ENCODE data around the gene HDAC4. TPM values are rescaled to one million over a fixed set of nuclear protein-coding genes. Genes with fewer than 3 reads are reported as not detected.
A peak's percentile ranks its signal among the peaks of the same experiment; 100 is the strongest.

The HDAC4 gene
- total and polyA plus RNA-seq, 2 of the 4 experiments (the other 2 are of a cell fraction) = 4.1 to 7.2 TPM

DNA sequence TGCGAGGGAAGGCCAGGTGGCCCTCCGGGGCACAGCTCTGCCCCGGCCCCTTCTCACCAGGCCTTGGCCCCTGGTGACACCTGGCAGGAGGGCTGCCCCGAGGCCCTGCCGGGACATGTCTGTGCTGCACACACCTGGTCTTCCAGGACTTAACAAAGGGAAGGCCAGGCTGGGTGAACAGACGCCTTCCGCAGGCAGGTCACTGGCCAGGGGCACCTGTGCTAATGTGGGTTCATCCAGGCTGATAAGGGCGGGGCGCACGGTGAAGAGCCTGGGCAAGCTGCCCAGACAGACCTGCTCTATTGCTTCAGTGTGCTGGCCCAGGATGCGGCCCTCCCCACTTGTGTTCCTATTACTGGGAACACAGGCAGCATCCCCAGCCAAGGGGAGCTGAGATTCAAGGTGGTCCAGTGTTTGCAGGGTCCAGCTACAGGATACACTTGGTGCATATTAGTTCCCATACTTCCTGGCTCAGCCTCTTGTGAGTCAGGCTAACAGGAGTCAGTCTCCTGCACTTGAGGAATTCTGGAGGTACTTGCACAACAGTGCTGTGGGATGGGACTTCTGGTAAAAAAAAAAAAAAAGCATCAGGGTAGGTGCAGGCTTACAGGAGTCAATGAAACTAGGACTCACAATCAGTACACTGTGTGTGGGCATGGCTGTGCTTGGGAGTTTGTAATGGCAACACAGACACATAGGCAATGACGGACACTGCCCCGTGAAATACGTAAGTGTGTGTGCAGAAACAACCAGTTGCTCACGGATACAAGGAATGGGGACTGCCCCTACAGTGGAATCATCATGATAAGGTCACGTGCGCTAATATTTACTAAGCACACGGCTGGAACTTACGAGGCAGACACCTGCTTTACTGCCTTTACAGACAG, 291.5 kb downstream of the HDAC4 start:
- Histone ChIP-seq H4K8ac (ENCODE audit: low read depth in 2 of 2, low read length in 2 of 2) (no peak overlapping the region), H3K56ac (ENCODE audit: extremely low read depth, insufficient read depth, low read length) (no peak overlapping the region), H2BK120ac (ENCODE audit: low read depth, low read length) (no peak overlapping the region), H3K9me1 (ENCODE audit: insufficient read depth, low read length) (no peaks in the 10 kb centered on the region), H2AK9ac (replicated peaks; ENCODE audit: low read depth, low read length, poor library complexity) (no peak overlapping the region), H2AK5ac (ENCODE audit: low read depth, low read length) (no peak overlapping the region), H3K9me3 (ENCODE audit: control insufficient read depth, insufficient read depth, low read length) (no peaks in the 10 kb centered on the region), H4K20me1 (ENCODE audit: insufficient read depth, low read length) (no peaks in the 10 kb centered on the region), H3K79me1 (ENCODE audit: low read depth in 1 of 2, low read length in 2 of 2) (no peaks in the 10 kb centered on the region), H2BK5ac (ENCODE audit: low read depth, low read length, poor library complexity, severe bottlenecking) (no peak overlapping the region), H3K27ac (ENCODE audit: insufficient read depth, low read length) (no peak overlapping the region), H4K91ac (ENCODE audit: insufficient read depth, low read depth, low read length) (no peak overlapping the region), H4K5ac (ENCODE audit: low read depth, low read length) (no peak overlapping the region), H3K14ac (replicated peaks; ENCODE audit: low read depth, low read length) (no peak overlapping the region), H3K4ac (ENCODE audit: low read depth, low read length) (no peak overlapping the region), H3K4me2 (ENCODE audit: low read depth, low read length) (no peak overlapping the region), H3K18ac (ENCODE audit: low read depth, low read length) (no peak overlapping the region), H2AFZ (replicated peaks; ENCODE audit: low read length, poor library complexity) (no peak overlapping the region), H3K23ac (ENCODE audit: low read depth, low read length) (no peak overlapping the region), H2BK15ac (ENCODE audit: low read depth, low read length) (no peak overlapping the region), H3K4me1 (ENCODE audit: control insufficient read depth, insufficient read depth, low read length) (peaks cover 7% of the 10 kb centered on the region; the same call in 1 of the 2 replicates), H2BK20ac (ENCODE audit: low read depth, low read length) (no peak overlapping the region), H3K4me3 (ENCODE audit: insufficient read depth, low read depth, low read length) (no peak overlapping the region), H3K9ac (ENCODE audit: low read depth, low read length) (no peak overlapping the region), H3K27me3 (ENCODE audit: control insufficient read depth, insufficient read depth, low read length) (no peaks in the 10 kb centered on the region), H3K36me3 (ENCODE audit: control insufficient read depth, insufficient read depth, low read length) (peaks cover 54% of the 10 kb centered on the region)
- in situ Hi-C loops (cut with MboI; ENCODE audit: low sequenced_read_pairs) = no loop called here
- 94% methylated on average over 9 of the region's 19 CpGs; no CpG with 5 or more reads in 1 of the 2 experiments for WGBS, 2 experiments (ENCODE audit: extremely low coverage in 2 of 2, insufficient read length in 1 of 2)
- BruUV-seq (replicated peaks) = no TSS peak
- POLR2A ChIA-PET (ENCODE audit: unreplicated experiment) = no interaction called here
- intact Hi-C loops (cut with micrococcal nuclease) = no loop called here
- ATAC-seq (ENCODE audit: low read depth) (no peak), DNase-seq (peak; percentile 37)
- CTCF ChIA-PET = no interaction called here
- dilution Hi-C loops (cut with HindIII; ENCODE audit: low sequenced_read_pairs, unreplicated experiment) = no loop called here
- TF ChIP-seq, protein P1, sequence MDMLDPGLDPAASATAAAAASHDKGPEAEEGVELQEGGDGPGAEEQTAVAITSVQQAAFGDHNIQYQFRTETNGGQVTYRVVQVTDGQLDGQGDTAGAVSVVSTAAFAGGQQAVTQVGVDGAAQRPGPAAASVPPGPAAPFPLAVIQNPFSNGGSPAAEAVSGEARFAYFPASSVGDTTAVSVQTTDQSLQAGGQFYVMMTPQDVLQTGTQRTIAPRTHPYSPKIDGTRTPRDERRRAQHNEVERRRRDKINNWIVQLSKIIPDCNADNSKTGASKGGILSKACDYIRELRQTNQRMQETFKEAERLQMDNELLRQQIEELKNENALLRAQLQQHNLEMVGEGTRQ (IDR thresholded peaks at IDR 0.05; ENCODE audit: low read depth, low read length) = no peak
- peak; percentile 26; the same call in 1 of the 2 replicates for TF ChIP-seq CEBPB (IDR thresholded peaks at IDR 0.05; ENCODE audit: low read depth, low read length)

Measured in IMR-90 (cell line).